ENCODE results near the gene TM4SF1. TPM values are rescaled to one million over a fixed set of nuclear protein-coding genes. Genes with fewer than 3 reads are reported as not detected.

Gene TM4SF1
- total and polyA plus RNA-seq, 9 of the 15 experiments (the other 6 are each of a cell fraction or from before 2014, with no cell fraction given): 0.06 to 0.44 (median 0.08) TPM; not detected in 4

DNA sequence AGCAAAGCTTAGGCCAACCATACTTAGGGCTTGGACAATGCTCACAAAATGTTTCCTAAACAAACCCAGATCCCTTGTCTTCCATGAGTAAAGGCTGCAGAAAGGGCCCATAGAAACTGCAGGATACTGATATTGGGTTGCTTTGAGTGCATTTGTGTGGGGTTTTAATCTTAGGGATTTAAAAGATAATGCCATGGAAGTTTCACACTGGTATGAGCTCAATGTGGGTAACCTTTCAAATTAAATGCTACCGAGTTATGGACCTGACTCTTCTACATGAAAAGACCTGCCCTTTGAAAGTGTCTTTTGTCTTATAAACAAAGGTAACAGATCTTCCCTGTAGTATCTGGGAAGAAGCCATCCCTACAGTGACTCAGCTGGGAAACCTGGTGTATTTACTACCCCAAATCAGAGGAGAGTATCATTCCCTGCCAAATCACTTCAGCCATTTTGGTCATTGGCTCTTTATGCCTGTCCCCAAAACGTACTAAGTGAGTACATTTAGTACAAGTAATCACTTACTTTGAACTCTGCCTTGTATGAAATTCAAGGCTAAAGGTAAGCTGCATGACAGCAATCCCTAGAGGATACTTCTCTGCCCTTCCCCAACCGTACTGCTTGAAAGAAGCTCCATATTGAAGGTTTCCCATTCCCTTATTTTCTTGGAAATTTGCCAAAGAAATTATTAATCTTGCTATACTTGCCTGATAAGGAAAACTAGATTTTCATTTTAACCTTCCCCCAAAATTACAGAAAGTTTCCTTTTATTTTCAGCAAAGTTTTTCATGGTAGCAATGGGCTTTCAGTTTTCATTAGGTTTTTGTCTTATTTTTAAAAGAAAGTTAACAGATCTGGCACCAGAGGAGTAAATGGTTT is 7.2 kb downstream of the TM4SF1 start:
- Histone ChIP-seq H3K9ac (ENCODE audit: insufficient read depth in 1 of 2, low read depth in 2 of 2, low read length in 2 of 2) (no peak overlapping the region), H3K27ac (ENCODE audit: extremely low read depth, low read depth, low read length) (no peak overlapping the region), H3K9me1 (ENCODE audit: control insufficient read depth, insufficient read depth, low read length) (no peaks in the 10 kb centered on the region), H3K4me1 (replicated peaks in 1 of 2; ENCODE audit: control insufficient read depth in 2 of 2, insufficient read depth in 2 of 2, low read length in 2 of 2) (no peaks in the 10 kb centered on the region), H3K4me2 (ENCODE audit: insufficient read depth, low read length) (no peak overlapping the region), H3K9me3 (replicated peaks; ENCODE audit: control insufficient read depth, insufficient read depth, low read depth, low read length) (no peaks in the 10 kb centered on the region), H3K36me3 (ENCODE audit: control insufficient read depth, insufficient read depth, low read length) (no peaks in the 10 kb centered on the region), H3K27me3 (ENCODE audit: control insufficient read depth in 2 of 2, insufficient read depth in 2 of 2, low read length in 2 of 2) (no peaks in the 10 kb centered on the region; a peak in 1 of 5 replicates), H3K4me3 (no peak overlapping the region), H3K79me2 (ENCODE audit: control insufficient read depth, insufficient read depth, low read length) (no peaks in the 10 kb centered on the region), H4K20me1 (replicated peaks; ENCODE audit: control insufficient read depth, insufficient read depth, low read length) (0 out of 2 replicates have a peak, but pooled peaks cover 2% of the 10 kb centered on the region), H2AFZ (ENCODE audit: low read depth, low read length) (no peak overlapping the region)
- TF ChIP-seq NFIC (IDR thresholded peaks at IDR 0.05) (peak; percentile 62), NCOA2 (IDR thresholded peaks at IDR 0.05; ENCODE audit: partially characterized antibody in 2 of 2) (no peak), SNRNP70 (optimal IDR thresholded peaks at IDR 0.05; ENCODE audit: low read depth, low read length) (no peak)
- 2% methylated on average over 3 of the region's 3 CpGs for WGBS (ENCODE audit: insufficient coverage, low coverage, missing lambda C conversion rate)
- ATAC-seq: no peak
- CTCF ChIA-PET (ENCODE audit: low intra/inter-chr PET ratio): no interaction called here
- no TSS peak for BruUV-seq (replicated peaks)
- DNase-seq (ENCODE audit: extremely low read depth in 1 of 4, low spot score in 3 of 4): no peak
- intact Hi-C loops (cut with micrococcal nuclease) (no loop called here), in situ Hi-C loops (cut with MboI) (no loop called here)
- POLR2A ChIA-PET: no interaction called here
- no peak for FAIRE-seq
